Measurements from ENCODE around the gene AATF.
A peak's percentile ranks its signal among the peaks of the same experiment; 100 is the strongest.

The AATF gene, protein sequence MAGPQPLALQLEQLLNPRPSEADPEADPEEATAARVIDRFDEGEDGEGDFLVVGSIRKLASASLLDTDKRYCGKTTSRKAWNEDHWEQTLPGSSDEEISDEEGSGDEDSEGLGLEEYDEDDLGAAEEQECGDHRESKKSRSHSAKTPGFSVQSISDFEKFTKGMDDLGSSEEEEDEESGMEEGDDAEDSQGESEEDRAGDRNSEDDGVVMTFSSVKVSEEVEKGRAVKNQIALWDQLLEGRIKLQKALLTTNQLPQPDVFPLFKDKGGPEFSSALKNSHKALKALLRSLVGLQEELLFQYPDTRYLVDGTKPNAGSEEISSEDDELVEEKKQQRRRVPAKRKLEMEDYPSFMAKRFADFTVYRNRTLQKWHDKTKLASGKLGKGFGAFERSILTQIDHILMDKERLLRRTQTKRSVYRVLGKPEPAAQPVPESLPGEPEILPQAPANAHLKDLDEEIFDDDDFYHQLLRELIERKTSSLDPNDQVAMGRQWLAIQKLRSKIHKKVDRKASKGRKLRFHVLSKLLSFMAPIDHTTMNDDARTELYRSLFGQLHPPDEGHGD

DNA sequence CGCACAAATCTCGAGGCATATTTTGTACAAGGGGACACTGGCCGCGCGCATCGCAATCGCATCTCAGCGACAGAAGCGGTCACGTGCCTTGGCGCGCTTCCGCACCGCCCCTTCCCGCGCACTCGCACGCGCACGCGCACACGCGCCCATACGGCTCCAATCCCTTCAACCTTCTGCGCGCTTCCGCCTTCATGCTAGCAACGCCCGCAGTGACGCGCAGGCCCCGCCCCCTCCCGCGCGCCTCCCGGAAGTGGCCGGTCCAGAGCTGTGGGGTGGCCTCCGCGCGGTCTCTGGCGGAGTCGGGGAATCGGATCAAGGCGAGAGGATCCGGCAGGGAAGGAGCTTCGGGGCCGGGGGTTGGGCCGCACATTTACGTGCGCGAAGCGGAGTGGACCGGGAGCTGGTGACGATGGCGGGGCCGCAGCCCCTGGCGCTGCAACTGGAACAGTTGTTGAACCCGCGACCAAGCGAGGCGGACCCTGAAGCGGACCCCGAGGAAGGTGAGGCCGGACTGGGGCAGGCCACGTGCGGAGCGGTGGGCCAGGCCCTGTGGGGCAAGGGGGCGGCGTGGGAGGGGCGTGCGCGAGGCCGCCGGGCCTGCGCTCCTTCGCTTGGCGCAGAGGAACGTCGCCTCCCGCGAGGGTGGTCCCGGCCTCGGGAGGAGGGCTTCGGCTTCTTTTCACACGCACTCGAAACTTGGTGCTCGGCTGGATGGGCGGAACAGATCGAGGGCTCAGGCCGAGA lies at the start of gene AATF:
Gene AATF, plus strand, starts transcription at position 238 of the 744 bp plus-strand sequence. Its CDS starts 172 bp downstream, at position 410.
- DNase-seq: peak; percentile 93 to 96

DNA sequence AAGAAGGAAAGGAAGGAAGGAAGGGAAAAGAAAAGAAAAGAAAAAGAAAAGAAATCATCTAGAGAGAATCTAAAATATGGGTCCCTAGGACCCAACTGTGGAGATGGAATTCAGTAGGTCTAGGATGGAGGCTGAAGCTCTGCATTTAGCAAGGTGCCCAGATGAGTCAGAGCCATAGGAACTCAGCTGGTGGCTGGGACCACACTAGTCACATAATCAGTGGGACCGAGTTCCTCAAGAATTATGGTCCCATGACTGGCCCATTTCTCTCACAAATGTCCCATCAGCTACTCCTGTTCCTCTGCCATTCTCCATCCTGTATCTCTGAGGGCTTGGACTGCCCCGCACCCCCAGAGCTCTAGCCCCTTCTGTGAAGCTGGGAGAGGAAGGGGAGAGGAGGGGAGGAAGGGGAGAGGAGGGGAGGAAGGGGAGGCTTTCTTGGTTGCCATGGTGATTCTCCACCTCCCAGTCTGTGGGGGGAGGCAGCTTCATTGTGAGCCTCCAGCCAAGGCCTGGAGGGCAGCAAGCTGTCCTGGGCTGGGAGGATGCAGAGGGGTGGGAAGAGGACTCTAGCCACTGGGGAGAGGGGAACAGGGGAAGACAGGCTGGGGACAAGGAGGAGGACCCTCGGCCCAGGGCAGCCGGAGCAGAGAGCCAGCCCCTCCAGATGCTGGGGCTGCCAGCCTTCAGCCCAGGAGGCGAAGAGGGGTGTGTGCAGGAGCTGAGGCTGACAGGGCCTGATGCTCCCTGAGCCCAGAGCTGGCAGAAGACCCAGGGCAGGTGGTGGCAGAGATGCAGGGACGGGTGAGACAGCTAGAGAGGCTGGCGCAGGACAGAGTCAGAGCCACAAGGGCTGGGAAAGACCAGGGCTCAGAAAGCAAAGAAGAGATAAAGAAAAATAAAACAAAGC lies 49.2 kb upstream of the AATF start:
- no peak for DNase-seq

DNA sequence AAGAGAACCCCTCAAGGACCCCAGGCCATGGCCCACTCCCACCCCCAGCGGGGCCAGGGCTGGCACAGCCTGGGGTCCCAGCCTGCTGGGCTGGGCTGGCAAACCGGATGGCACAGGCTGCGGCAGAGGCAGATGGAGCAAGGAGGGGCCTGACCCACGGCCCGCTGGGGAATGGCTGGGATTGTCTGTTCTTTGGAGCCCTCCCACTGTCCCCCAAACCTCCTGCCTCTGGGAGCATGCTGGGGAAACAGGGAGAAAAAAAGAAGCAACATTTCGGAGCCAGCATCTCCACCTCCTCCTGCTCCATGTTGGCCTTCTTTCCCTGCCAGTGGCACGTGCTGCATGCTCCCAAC lies 48.6 kb upstream of the AATF start:
- no peak for DNase-seq

DNA sequence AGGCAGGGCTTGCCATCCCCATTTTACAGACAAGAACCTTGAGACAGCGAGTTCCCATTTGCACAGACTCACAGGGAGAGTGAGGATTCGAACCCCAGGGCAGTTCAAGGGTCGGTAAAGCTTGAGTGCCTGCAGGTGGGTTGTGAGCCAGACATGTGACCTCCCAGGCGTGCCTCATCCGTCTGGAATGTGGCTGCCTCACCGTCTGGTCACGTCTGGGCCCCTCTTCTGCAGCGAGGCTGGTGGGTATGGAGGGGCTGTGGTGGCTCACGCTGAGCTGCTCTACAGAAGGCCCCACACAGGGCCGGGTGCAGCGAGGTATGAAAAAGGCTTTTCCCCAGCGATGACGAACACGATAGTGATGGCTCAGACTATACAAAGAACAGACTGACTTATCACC lies 47.2 kb upstream of the AATF start:
- no peak for DNase-seq

DNA sequence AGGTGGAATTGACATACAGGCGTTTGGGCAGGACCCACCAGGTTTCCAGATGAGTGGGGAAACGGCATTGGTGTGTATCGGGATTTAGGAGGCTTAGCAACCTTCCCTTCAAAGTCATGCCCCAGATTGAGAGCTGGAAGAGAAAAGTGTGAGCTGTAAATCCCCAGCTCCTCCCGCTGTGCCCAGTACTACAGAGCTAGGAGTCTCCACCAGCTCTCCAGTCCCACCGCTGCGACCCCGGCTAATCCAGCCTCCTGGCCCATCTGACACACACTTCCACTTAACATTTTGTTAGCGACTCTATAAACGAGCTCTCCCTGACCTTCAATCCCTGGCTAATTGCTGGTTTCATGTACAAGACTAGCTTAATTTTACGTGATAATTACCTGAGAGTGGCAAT lies 41.3 kb upstream of the AATF start:
- no peak for DNase-seq

DNA sequence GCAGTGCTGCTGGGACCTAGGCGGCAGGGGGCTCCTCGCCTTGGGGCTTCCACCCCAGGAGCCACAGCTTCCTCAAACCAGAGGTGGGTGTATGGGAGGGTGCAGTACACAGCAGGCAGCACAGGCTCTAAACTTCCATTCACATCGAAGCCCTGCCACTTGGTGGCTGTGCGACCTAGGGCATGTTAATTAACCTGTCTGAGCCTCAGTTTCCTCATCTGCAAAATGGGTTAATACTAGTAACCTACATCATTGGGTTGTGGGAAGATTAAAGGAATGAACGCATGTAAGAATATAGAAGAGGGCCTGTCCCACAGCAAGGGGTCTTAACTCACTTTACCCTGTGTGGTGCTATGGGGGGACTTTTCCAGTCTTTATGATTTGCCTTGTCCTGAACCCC lies 38.2 kb upstream of the AATF start:
- no peak for DNase-seq

DNA sequence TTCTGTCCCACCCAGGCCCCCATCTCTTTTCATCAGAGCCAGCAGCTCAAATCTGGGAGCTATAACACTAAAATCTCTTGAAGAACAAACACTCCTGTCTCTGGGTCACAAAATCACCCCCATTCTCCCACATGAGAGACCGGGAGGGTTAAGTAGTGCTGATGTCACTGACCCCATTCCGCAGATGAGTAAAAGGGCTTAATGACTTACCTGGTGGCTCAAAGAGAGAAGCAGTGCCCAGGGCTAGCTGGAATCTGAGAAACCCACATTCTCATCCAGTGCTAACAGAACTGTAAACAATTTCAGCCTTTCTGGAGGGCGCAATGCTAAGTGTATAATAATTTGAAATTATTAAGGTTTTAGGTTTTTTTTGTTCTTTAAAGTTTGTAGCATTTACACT lies 37.8 kb upstream of the AATF start:
- no peak for DNase-seq

DNA sequence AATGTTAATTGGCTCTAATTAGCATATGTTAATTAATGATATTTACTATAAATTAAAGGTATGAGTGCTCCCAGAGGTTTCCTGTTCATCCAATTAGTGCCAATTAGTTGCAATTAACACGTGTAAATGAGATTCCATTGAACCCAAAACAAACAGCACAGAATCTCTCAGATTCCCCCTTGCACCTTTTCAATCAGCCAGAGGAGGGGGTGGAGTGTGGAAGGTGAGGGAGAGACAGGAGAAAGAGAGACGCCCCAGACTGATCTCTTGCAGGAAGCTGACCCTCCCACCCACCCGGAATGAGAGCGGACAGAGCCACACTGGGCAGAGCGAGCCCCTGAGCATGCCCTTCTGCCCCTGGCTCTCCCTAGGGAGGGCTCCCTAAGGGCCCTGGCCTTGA lies 35.6 kb upstream of the AATF start:
- no peak for DNase-seq

DNA sequence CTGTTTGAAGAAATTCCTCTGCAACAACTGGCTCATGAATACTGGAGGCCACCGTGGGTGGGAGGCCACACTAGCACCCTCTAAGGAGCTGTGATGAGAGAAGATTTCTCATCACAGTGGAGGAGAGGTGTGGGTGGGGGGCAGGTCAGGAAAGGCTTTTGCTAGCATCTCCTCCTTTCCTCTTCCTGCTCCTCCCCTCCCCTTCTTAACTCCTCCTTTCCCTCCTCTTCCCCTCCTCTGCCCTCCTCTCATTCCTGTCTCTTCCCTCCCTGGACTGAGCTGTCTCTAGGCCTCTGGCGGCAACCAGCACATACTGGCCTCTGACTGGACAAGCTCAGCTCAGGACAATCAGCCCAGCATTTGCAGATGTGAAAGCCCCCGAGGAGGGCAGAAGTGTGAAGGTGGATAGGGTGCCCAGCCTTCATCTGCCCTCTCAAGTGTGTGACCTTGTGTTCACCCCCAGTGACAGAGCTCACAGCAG lies 30.5 kb upstream of the AATF start:
- no peak for DNase-seq

DNA sequence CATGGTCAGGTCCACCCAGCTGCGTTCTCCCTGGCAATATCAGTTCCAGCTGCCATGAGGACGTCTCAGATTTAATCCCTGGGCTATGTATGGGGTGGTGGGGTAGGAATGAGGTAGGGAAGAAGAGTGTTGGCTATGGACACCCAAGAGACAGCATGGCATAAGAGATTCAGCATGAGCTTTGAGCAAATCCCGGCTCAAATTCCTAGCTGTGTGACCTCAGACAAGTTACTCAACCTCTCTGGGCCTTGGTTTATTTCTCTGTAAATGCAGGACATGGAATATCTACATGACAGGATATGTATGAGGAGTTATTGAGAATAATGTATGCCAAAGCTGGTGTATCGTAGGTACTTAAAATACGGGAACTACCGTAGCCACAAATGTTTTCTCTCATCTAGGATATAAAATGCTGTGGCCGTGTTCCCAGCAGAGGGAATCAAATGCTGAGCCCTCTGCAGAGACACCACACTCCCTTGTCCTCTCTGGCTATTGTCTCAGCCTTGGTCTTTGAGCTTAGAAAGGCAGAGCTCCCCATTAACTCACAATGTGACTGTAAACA lies 29.3 kb upstream of the AATF start:
- DNase-seq: no peak

DNA sequence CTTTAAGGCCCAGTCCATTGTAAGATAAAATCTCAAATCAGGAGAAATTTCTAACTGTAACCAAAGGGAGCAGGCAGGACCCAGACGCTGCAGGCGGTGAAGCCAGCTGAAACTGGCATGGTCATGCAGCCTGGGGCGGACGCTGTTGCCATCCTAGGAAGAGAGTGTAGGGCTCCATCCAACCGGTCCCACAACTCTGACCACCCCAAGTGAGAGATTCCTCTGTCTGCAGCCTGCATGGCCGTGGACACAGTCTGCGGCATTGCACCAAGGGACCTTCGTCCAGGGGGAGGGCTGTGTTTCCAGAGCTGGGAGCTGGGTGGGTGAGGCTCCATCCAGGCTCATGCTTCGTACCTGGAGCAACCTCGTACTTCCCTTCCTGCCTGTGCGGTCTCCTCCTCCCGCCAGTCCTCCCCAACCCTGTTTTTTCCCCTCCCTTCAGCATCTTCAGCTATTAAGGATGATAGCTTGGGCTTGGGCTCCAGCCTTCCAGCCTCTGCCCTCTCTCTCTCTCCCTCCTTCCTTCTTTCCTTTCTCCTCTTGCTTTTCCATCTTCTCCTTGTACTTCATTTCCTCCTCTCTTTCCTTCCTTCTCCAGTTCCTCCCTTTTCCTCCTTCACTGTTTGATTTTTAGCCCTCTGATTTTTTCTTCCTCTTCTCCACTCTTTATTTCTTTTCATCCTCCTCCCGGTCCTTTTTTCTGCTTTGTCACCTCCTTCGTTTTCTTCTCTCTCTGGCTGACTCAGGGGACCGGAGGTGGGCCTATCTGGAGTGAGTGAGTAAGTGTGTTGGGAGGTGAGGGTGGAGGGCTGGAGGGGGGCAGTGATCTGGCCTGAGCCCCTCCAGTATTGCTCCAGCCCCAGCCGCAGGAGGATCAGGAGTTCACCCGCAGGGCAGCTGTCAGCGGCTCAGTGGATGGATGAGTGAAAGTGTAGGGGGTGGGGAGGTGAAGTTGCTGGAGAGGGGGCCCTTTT lies 28.4 kb upstream of the AATF start:
- no peak for DNase-seq

DNA sequence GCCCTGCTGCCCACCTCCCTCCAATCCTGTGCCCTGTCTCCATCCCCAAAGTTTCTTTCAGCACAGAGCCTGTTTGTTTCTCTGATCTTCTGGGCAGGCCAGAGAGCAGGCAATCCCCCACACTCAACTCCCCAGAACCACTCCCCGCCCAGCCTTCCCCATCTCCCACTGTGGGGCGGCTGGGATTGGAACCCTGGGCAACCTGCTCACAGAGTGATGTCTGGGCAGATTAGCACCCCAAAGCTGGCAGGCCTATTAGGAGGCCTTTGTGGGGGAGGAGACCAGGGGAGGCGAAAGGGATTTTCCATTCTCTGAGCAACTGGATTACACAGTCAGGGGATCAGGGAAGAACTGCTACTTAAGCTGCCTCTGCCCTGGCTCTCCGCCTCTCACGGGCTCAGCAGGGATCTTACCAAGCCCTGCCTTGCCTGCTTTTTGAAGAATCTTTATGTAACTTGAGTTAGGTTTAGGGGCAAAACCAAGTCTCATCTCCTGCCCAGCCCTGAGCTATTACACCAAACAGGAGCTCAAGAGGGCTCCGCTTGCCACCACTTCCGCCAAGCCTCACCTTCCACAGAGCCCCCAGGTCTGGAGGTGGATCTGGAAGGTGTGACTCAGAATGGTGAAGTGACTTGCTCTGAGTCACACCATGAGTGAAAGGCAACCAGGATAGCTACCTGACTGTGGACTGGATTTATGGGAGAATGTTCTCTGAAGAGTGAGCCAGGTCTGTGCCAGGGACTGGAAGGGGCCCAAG lies 27.5 kb upstream of the AATF start:
- no peak for DNase-seq

DNA sequence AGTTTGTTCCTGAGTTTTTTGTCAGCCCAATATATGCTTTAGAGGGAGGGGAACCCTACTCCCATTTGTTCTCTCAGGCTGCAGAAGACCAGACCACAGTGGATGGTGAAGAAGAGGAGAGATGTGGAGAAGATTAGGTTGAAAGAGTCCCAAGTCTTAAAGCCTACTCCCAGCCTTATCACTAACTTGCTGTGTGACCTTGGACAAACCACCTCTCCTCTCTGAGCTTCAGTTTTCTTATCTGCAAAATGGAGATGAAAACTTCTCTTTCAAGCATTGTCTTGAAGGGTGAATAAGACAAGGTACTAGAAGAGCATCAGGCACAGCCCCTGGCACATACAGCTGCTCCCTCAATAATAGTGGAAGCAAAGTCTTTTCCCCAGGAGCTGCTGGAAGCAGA lies 26.6 kb upstream of the AATF start:
- DNase-seq: no peak

DNA sequence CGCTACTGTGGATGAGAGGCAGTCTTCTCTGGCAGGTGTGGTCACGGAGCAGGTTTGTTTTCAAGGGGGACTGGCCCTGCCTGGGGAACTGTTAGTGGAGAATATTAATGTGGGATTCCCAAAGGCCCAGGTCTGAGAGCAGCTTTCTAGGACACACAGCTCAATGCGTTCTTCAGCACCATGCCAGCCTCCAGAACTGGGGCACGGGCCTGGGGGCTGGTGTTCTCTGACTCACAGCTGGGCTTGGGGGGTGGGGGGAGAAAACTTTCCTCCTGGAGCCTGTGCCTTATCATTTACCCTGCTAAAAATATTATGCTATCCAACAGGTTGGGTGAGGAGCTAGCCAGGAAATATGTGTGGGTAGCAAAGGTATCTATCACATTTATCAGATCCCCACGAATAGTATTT lies 24.9 kb upstream of the AATF start:
- no peak for DNase-seq

DNA sequence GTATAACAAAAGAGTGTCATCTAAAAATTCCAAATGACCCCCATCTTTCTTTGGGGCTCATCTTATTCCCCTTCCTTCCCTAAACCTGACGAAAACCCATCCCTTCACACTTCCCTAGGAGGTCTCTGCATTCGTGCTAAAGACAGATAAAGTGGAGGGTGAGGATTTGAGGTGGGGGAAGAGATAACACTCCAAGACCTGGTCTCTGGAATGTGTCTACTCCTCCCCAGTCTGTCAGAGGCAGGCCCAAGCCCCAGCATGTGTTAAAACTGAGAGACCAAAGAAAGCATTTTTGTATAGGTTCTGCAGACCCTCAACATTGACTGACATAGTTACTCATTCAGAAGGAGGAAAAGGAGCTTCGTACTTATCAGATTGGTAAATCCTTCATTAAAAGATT lies 22.5 kb upstream of the AATF start:
- no peak for DNase-seq

DNA sequence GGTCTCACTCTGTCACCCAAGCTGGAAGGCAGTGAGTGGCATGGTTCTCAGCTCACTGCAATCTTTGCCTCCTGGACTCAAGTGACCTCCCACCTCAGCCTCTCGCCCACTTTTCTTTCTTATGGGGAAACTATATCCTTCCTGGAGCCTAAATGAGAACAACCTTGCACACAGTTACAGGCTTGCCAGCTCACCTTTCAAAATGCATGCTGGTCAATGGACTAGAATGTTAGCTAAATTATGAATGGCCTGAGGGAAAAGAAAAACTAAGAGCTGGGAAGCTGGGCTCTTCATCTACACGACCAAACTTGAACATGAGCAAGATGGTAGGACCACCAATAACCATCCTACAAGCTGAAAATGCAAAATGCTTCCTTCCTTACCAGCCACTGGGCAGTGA lies 22.1 kb upstream of the AATF start:
- DNase-seq: no peak

DNA sequence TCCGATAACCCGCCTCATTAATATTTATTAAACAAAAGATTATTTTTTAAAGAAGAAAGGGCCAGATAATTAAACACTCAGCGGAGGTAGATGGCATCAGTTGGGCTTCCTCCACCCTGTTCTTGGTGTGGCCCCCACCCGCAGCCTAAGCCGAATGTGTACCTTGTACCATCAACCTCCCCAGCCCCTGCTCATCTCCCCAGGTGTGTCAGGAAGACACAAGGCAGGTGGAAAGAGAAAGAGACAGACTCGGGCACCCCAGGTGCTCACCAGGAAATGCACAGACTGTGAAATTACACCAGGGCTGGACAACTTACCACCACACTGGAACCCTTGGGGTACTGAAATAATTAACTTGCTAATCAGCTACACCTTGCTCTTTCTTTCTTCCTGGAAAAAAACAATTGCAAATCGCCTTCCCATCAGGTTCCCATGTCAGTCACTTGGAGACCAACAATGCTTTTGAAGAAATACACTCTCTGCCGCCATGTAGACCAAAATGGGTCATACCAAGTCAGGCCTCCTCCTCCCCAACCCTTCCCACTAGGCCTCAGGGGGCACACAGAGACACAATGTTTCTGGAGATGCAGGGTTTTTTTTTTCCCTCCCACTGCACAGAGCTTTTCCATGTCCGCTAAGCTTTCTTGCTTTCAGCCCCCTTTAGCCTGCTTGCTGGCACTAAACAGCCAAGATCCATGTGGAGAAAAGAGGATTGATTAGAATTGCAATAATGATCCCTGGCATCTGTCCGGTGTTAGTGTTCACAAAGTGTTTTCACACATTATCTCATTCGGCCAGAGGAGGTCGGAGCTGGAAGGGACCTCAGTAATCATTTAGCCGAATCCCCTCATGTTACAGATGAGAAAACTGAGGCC lies 20.0 kb upstream of the AATF start:
- DNase-seq: no peak

DNA sequence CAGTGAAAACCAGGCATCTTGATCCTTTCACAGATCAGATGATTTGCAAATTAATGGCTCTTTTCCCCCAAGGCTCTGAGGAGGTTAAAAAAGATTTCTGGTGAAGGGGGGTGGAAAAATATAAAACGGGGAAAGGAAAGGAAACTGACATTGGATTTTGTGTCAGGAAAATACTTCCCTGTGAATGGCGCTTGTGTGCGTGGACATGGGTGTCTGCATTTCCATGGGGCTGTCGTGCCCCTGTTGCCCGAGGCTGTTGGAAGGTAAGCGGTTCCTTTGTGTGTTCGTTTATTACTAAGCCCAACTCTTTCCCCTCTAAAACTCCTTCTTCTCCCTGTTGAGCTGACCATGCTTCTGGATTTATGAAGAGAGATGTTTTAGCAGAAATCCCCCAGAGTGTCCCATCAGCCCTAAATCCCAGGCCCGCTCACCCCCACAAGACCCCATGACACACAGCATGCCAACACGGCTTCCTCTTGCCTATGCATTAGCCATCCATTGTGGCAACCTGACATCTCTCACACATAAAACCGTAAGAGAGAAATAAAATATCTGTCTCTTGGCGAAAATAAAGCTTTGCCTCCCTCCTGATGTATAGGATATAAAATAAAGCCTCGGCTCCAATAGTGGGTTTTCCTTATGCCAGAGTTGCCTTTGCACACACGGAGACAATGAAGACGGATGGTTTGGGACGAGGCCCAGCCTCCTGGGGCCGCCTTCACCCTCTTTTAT lies 18.7 kb upstream of the AATF start:
- no peak for DNase-seq

DNA sequence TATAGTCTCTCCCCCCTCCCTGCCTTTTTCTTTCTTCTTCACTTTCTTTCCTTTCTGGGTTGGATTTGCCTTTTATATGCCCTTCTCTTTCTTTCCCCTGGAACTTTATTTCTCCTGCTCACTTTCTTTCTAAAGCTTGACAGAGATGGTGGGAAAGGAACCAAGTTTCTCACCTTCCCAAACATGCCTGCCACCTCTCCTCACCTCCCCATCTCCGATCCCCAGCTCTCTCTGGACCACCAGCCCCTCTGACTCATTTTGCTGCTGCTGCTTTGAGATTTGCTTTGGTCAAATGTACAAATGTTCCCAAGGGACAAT lies 18.2 kb upstream of the AATF start:
- DNase-seq: no peak
